Sigmoid colon (tissue), 7 donors: ENCODE results near the gene PTPRF. TPM values are rescaled to one million over a fixed set of nuclear protein-coding genes. Genes with fewer than 3 reads are reported as not detected.

Source experiments
- DNase-seq: peaks from one replicate; pipeline ENCODE4 v3.0.0-alpha.2; 2019
- H3K27ac ChIP-seq, 4 donors: fragments of 200-600 bp; sonication (generic); one replicate each; pipeline ENCODE4 v1.5.1; 2016 to 2019; ENCODE audit warnings: mild to moderate bottlenecking in 1 of 4
- H3K27me3 ChIP-seq, 3 donors: fragments of 200-600 bp; sonication (generic); one replicate each; pipeline ENCODE4 v1.5.1; 2019; ENCODE audit warnings: mild to moderate bottlenecking in 1 of 3
- H3K36me3 ChIP-seq, 4 donors: fragments of 200-600 bp; sonication (generic); one replicate each; pipeline ENCODE4 v1.5.1; 2016 to 2019
- H3K4me1 ChIP-seq, 4 donors: fragments of 200-600 bp; sonication (generic); one replicate each; pipeline ENCODE4 v1.5.1; 2017 to 2019
- H3K4me3 ChIP-seq, 4 donors: fragments of 200-600 bp; sonication (generic); one replicate each; pipeline ENCODE4 v1.5.1; 2017 to 2019; ENCODE audit warnings: mild to moderate bottlenecking in 2 of 4, moderate library complexity in 1 of 4
- H3K9me3 ChIP-seq, 4 donors: fragments of 200-600 bp in 3 of 4; sonication (generic) in 3 of 4; one replicate each; pipeline versions ENCODE4 v1.5.1 to v1.6.1; 2013 to 2019
- CTCF ChIP-seq, 4 experiments: fragments of 450-650 bp in 3 of 4; fragments of 200-600 bp in 1 of 4; IDR thresholded peaks; one replicate each; pipeline ENCODE4 v1.5.1; 2016 to 2019; ENCODE audit warnings: antibody characterized with exemption in 4 of 4, mild to moderate bottlenecking in 3 of 4, moderate library complexity in 2 of 4
- EP300 ChIP-seq, 4 donors: sonication (generic); formaldehyde crosslinking; IDR thresholded peaks; one replicate each; pipeline ENCODE4 v1.6.1; 2017; ENCODE audit warnings: antibody characterized with exemption in 4 of 4
- POLR2A ChIP-seq, 2 donors: fragments of 450-650 bp; IDR thresholded peaks; one replicate each; pipeline ENCODE4 v1.6.1; 2016; ENCODE audit warnings: antibody characterized with exemption in 2 of 2, mild to moderate bottlenecking in 2 of 2, moderate library complexity in 2 of 2
- POLR2AphosphoS5 ChIP-seq, 4 donors: sonication (generic); formaldehyde crosslinking; IDR thresholded peaks; one replicate each; pipeline ENCODE4 v1.6.1; 2017; ENCODE audit warnings: antibody characterized with exemption in 4 of 4
- WGBS, 2 donors: extraction: QIAGEN DNeasy Blood & Tissue Kit; methylation state at CpG; one replicate each; pipeline ENCODE4 v1.1.7; 2013; 5-methylcytosine and 5-hydroxymethylcytosine counted together
- intact Hi-C: fragments of 100-400 bp; cut with DNase I; formaldehyde crosslinking; loops from one replicate; pipeline ENCODE4 v1.15.1; 2023
- polyA plus RNA-seq, 3 donors: library from polyadenylated mRNA; stranded (reverse); fragments of 200-250 nt; gene quantifications; one replicate each; pipeline ENCODE4 v1.2.3, GENCODE V29; 2013
- total RNA-seq, 4 donors: library from RNA; depleted of rRNA; stranded (reverse); fragments of >200 nt; gene quantifications; one replicate each; pipeline ENCODE4 v1.1.0, GENCODE V29; 2016
- donor health status: healthy with polysubstance abuse.
- donor health status: Bipolar disorder and iron deficiency.
- donor health status: healthy.

Gene PTPRF
- total and polyA plus RNA-seq, 7 donors = 18.6 to 125 (median 40.0) TPM

GRCh38 chr1:43533584-43533983 is 2.9 kb downstream of the PTPRF start:
- no peak for TF ChIP-seq POLR2A (IDR thresholded peaks at IDR 0.05)
- TF ChIP-seq POLR2AphosphoS5 (IDR thresholded peaks at IDR 0.05) = no peak
- no peak for TF ChIP-seq CTCF (IDR thresholded peaks at IDR 0.05)
- TF ChIP-seq EP300 (IDR thresholded peaks at IDR 0.05) = no peak
- no peak overlapping the region for H3K4me3 ChIP-seq
- peaks cover 0 to 6% (median 0%) of the 10 kb centered on the region in 4 donors for H3K36me3 ChIP-seq
- H3K9me3 ChIP-seq = no peaks in the 10 kb centered on the region
- H3K4me1 ChIP-seq = peaks cover 0 to 66% (median 57%) of the 10 kb centered on the region in 4 donors
- intact Hi-C loops = loop anchor here (5.0 to 10.0 kb wide), 2 partner anchors 414 to 501 kb away; partner anchors contain the start of genes IPO13 and SLC6A9
- 62 to 78% methylated on average over 9 of the region's 9 CpGs for WGBS, 2 donors
- peak overlapping the region; percentile 84 to 97 (median 92) for H3K27ac ChIP-seq
- no peak for DNase-seq
- H3K27me3 ChIP-seq = no peaks in the 10 kb centered on the region

- WGBS, 2 donors = 70 to 77% methylated on average over 2 of the region's 2 CpGs
- intact Hi-C loops = loop anchor here (5.0 to 10.0 kb wide), 2 partner anchors 413 to 501 kb away; partner anchors contain the start of genes IPO13 and SLC6A9
- no peaks in the 10 kb centered on the region for H3K9me3 ChIP-seq
- H3K4me1 ChIP-seq = peaks cover 0 to 65% (median 57%) of the 10 kb centered on the region in 4 donors
- TF ChIP-seq POLR2AphosphoS5 (IDR thresholded peaks at IDR 0.05) (no peak), POLR2A (IDR thresholded peaks at IDR 0.05) (no peak), CTCF (IDR thresholded peaks at IDR 0.05) (no peak), EP300 (IDR thresholded peaks at IDR 0.05) (no peak)
- H3K27ac ChIP-seq = peak overlapping the region; percentile 10 to 93 (median 70)
- DNase-seq = no peak
- H3K36me3 ChIP-seq = peaks cover 0 to 13% (median 0%) of the 10 kb centered on the region in 4 donors
- H3K27me3 ChIP-seq = no peaks in the 10 kb centered on the region
- H3K4me3 ChIP-seq = no peak overlapping the region
Measured at GRCh38 chr1:43534256-43534655, 3.6 kb downstream of the PTPRF start.

GRCh38 chr1:43536196-43536863 is 5.6 kb downstream of the PTPRF start:
- peaks cover 0 to 13% (median 0%) of the 10 kb centered on the region in 4 donors for H3K36me3 ChIP-seq
- no peak for DNase-seq
- WGBS, 2 donors = 22 to 74% methylated on average over 8 of the region's 8 CpGs
- H3K27me3 ChIP-seq = no peaks in the 10 kb centered on the region
- H3K27ac ChIP-seq = peak overlapping the region in 3 of 4 donors; percentile 51 to 93 (median 90)
- peaks cover 0 to 69% (median 63%) of the 10 kb centered on the region in 4 donors for H3K4me1 ChIP-seq
- TF ChIP-seq EP300 (IDR thresholded peaks at IDR 0.05) (no peak), CTCF (IDR thresholded peaks at IDR 0.05) (no peak), POLR2AphosphoS5 (IDR thresholded peaks at IDR 0.05) (no peak), POLR2A (IDR thresholded peaks at IDR 0.05) (no peak)
- H3K4me3 ChIP-seq = no peak overlapping the region
- no peaks in the 10 kb centered on the region for H3K9me3 ChIP-seq
- intact Hi-C loops = loop anchor here (10.0 kb wide), 1 partner anchor 498 kb away; the partner anchor contains the start of gene SLC6A9

GRCh38 chr1:43536864-43537358 is 6.2 kb downstream of the PTPRF start:
- 24 to 69% methylated on average over 11 of the region's 11 CpGs for WGBS, 2 donors
- Histone ChIP-seq H3K27ac (peak overlapping the region; percentile 20 to 90 (median 40)), H3K27me3 (no peaks in the 10 kb centered on the region), H3K36me3 (peaks cover 0 to 13% (median 0%) of the 10 kb centered on the region in 4 donors), H3K4me1 (peaks cover 0 to 74% (median 66%) of the 10 kb centered on the region in 4 donors), H3K4me3 (no peak overlapping the region), H3K9me3 (no peaks in the 10 kb centered on the region)
- intact Hi-C loops = loop anchor here (10.0 kb wide), 1 partner anchor 498 kb away; the partner anchor contains the start of gene SLC6A9
- no peak for DNase-seq
- TF ChIP-seq POLR2AphosphoS5 (IDR thresholded peaks at IDR 0.05) = no peak
